ENCODE data around the gene STK32A.

STK32A gene

GRCh38 chr5:147234825-147235635, at the start of gene STK32A:
Gene STK32A, plus strand, starts transcription at chr5:147235026. Its CDS starts 4,609 bp downstream, at chr5:147239635.
- Histone ChIP-seq H3K4me2 (no peak within 1 kb of the TSS), H4K20me1 (no peaks in the 10 kb centered on the region), H3K9ac (no peak within 1 kb of the TSS), H3K4me1 (no peaks in the 10 kb centered on the region), H3K4me3 (no peak within 1 kb of the TSS), H3K36me3 (no peaks in the 10 kb centered on the region), H3K27ac (no peak within 1 kb of the TSS), H3K27me3 (no peaks in the 10 kb centered on the region), H3K9me3 (no peaks in the 10 kb centered on the region)
- TF ChIP-seq Cebpa-rat (IDR thresholded peaks at IDR 0.05): no peak

GRCh38 chr5:147187099-147187540, 47.7 kb upstream of the STK32A start:
- H3K9me3 ChIP-seq: no peaks in the 10 kb centered on the region
- H3K27ac ChIP-seq: no peak overlapping the region
- no peaks in the 10 kb centered on the region for H4K20me1 ChIP-seq
- no peaks in the 10 kb centered on the region for H3K27me3 ChIP-seq
- no peak overlapping the region for H3K9ac ChIP-seq
- no peak overlapping the region for H3K4me2 ChIP-seq
- no peaks in the 10 kb centered on the region for H3K4me1 ChIP-seq
- H3K36me3 ChIP-seq: no peaks in the 10 kb centered on the region
- H3K4me3 ChIP-seq: no peak overlapping the region
- TF ChIP-seq Cebpa-rat (IDR thresholded peaks at IDR 0.05): no peak

GRCh38 chr5:147188200-147189108, 46.4 kb upstream of the STK32A start:
- Histone ChIP-seq H3K36me3 (no peaks in the 10 kb centered on the region), H3K4me3 (no peak overlapping the region)

GRCh38 chr5:147189109-147189424, 45.8 kb upstream of the STK32A start:
- Histone ChIP-seq H3K27ac (no peak overlapping the region), H3K27me3 (no peaks in the 10 kb centered on the region), H3K4me3 (no peak overlapping the region), H3K9me3 (no peaks in the 10 kb centered on the region), H3K9ac (no peak overlapping the region), H3K4me1 (no peaks in the 10 kb centered on the region), H3K4me2 (no peak overlapping the region), H3K36me3 (no peaks in the 10 kb centered on the region), H4K20me1 (no peaks in the 10 kb centered on the region)
- TF ChIP-seq Cebpa-rat (IDR thresholded peaks at IDR 0.05): no peak

More at GRCh38 chr5:147188200-147189108, 46.4 kb upstream of the STK32A start:
- no peak overlapping the region for H3K9ac ChIP-seq
- no peaks in the 10 kb centered on the region for H4K20me1 ChIP-seq
- no peaks in the 10 kb centered on the region for H3K4me1 ChIP-seq
- no peak overlapping the region for H3K4me2 ChIP-seq
- H3K27me3 ChIP-seq: no peaks in the 10 kb centered on the region
- TF ChIP-seq Cebpa-rat (IDR thresholded peaks at IDR 0.05): no peak
- no peak overlapping the region for H3K27ac ChIP-seq
- H3K9me3 ChIP-seq: no peaks in the 10 kb centered on the region

GRCh38 chr5:147190331-147190730, 44.5 kb upstream of the STK32A start:
- no peak overlapping the region for H3K4me3 ChIP-seq
- no peaks in the 10 kb centered on the region for H3K9me3 ChIP-seq
- H3K9ac ChIP-seq: no peak overlapping the region

GRCh38 chr5:147193123-147193522, 41.7 kb upstream of the STK32A start:
- H4K20me1 ChIP-seq: no peaks in the 10 kb centered on the region
- H3K9me3 ChIP-seq: no peaks in the 10 kb centered on the region
- no peak for TF ChIP-seq Cebpa-rat (IDR thresholded peaks at IDR 0.05)
- H3K9ac ChIP-seq: no peak overlapping the region
- H3K36me3 ChIP-seq: no peaks in the 10 kb centered on the region
- no peak overlapping the region for H3K27ac ChIP-seq
- H3K4me3 ChIP-seq: no peak overlapping the region
- no peaks in the 10 kb centered on the region for H3K27me3 ChIP-seq
- H3K4me1 ChIP-seq: no peaks in the 10 kb centered on the region
- H3K4me2 ChIP-seq: no peak overlapping the region

More at GRCh38 chr5:147190331-147190730, 44.5 kb upstream of the STK32A start:
- Histone ChIP-seq H4K20me1 (no peaks in the 10 kb centered on the region), H3K27me3 (no peaks in the 10 kb centered on the region), H3K4me1 (no peaks in the 10 kb centered on the region), H3K4me2 (no peak overlapping the region), H3K36me3 (no peaks in the 10 kb centered on the region), H3K27ac (no peak overlapping the region)
- TF ChIP-seq Cebpa-rat (IDR thresholded peaks at IDR 0.05): no peak

- Histone ChIP-seq H3K36me3 (no peaks in the 10 kb centered on the region), H3K27me3 (no peaks in the 10 kb centered on the region), H3K4me3 (no peak overlapping the region), H3K27ac (no peak overlapping the region), H3K9me3 (no peaks in the 10 kb centered on the region), H4K20me1 (no peaks in the 10 kb centered on the region), H3K4me2 (no peak overlapping the region), H3K4me1 (no peaks in the 10 kb centered on the region), H3K9ac (no peak overlapping the region)
- no peak for TF ChIP-seq Cebpa-rat (IDR thresholded peaks at IDR 0.05)
Observed at GRCh38 chr5:147200004-147200403, 34.8 kb upstream of the STK32A start.

- no peaks in the 10 kb centered on the region for H4K20me1 ChIP-seq
- H3K4me3 ChIP-seq: no peak overlapping the region
- no peak overlapping the region for H3K27ac ChIP-seq
- no peaks in the 10 kb centered on the region for H3K36me3 ChIP-seq
- no peaks in the 10 kb centered on the region for H3K9me3 ChIP-seq
- H3K27me3 ChIP-seq: no peaks in the 10 kb centered on the region
- no peak for TF ChIP-seq Cebpa-rat (IDR thresholded peaks at IDR 0.05)
- no peak overlapping the region for H3K4me2 ChIP-seq
- no peaks in the 10 kb centered on the region for H3K4me1 ChIP-seq
- H3K9ac ChIP-seq: no peak overlapping the region
Observed at GRCh38 chr5:147203213-147203612, 31.6 kb upstream of the STK32A start.

- Histone ChIP-seq H3K4me2 (no peak overlapping the region), H3K4me1 (no peaks in the 10 kb centered on the region), H3K36me3 (no peaks in the 10 kb centered on the region), H3K9ac (no peak overlapping the region), H3K27ac (no peak overlapping the region), H4K20me1 (no peaks in the 10 kb centered on the region), H3K27me3 (no peaks in the 10 kb centered on the region), H3K4me3 (no peak overlapping the region), H3K9me3 (no peaks in the 10 kb centered on the region)
- no peak for TF ChIP-seq Cebpa-rat (IDR thresholded peaks at IDR 0.05)
Observed at GRCh38 chr5:147204576-147204975, 30.2 kb upstream of the STK32A start.

- H3K27ac ChIP-seq: no peak overlapping the region
- no peaks in the 10 kb centered on the region for H3K9me3 ChIP-seq
- no peaks in the 10 kb centered on the region for H3K36me3 ChIP-seq
- TF ChIP-seq Cebpa-rat (IDR thresholded peaks at IDR 0.05): no peak
- no peak overlapping the region for H3K4me3 ChIP-seq
- no peaks in the 10 kb centered on the region for H4K20me1 ChIP-seq
- no peaks in the 10 kb centered on the region for H3K27me3 ChIP-seq
- H3K9ac ChIP-seq: no peak overlapping the region
- H3K4me2 ChIP-seq: no peak overlapping the region
- H3K4me1 ChIP-seq: no peaks in the 10 kb centered on the region
Observed at GRCh38 chr5:147208134-147208533, 26.7 kb upstream of the STK32A start.
